SU-DHL-6 (cell line): ENCODE data around the gene MYT1.

Experiments
- CTCF ChIP-seq: fragments of 200-600 bp; sonication (generic); IDR thresholded peaks from one replicate; pipeline ENCODE4 v1.5.1; 2017; ENCODE audit warnings: antibody characterized with exemption, mild to moderate bottlenecking, low read length, moderate library complexity; ENCODE audit not compliant: insufficient read depth, poor library complexity, severe bottlenecking
- EZH2phosphoT487 ChIP-seq: fragments of 200-600 bp; sonication (generic), shearing (Covaris generic); conservative IDR thresholded peaks from 2 replicates; pipeline ENCODE4 v1.6.1; 2018; ENCODE audit warnings: mild to moderate bottlenecking, antibody characterized with exemption, low read length, moderate library complexity, mixed read lengths

GRCh38 chr20:64179805-64180204 is 15.6 kb downstream of the MYT1 start:
- no peak for TF ChIP-seq CTCF
- TF ChIP-seq EZH2phosphoT487: no peak
